LoVo (cell line): ENCODE results near the gene PLCD3.

Experiments
- DNase-seq: peaks from one replicate; pipeline ENCODE4 v3.0.0-alpha.2; 2016; ENCODE audit warnings: low spot score

PLCD3 gene

DNA sequence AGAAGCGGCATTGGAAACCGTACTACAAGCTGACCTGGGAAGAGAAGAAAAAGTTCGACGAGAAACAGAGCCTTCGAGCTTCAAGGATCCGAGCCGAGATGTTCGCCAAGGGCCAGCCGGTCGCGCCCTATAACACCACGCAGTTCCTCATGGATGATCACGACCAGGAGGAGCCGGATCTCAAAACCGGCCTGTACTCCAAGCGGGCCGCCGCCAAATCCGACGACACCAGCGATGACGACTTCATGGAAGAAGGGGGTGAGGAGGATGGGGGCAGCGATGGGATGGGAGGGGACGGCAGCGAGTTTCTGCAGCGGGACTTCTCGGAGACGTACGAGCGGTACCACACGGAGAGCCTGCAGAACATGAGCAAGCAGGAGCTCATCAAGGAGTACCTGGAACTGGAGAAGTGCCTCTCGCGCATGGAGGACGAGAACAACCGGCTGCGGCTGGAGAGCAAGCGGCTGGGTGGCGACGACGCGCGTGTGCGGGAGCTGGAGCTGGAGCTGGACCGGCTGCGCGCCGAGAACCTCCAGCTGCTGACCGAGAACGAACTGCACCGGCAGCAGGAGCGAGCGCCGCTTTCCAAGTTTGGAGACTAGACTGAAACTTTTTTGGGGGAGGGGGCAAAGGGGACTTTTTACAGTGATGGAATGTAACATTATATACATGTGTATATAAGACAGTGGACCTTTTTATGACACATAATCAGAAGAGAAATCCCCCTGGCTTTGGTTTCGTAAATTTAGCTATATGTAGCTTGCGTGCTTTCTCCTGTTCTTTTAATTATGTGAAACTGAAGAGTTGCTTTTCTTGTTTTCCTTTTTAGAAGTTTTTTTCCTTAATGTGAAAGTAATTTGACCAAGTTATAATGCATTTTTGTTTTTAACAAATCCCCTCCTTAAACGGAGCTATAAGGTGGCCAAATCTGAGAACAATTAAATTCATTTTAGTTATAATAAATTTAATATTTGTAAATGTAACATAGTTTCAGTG is 17.7 kb upstream of the PLCD3 start:
- DNase-seq: no peak

DNA sequence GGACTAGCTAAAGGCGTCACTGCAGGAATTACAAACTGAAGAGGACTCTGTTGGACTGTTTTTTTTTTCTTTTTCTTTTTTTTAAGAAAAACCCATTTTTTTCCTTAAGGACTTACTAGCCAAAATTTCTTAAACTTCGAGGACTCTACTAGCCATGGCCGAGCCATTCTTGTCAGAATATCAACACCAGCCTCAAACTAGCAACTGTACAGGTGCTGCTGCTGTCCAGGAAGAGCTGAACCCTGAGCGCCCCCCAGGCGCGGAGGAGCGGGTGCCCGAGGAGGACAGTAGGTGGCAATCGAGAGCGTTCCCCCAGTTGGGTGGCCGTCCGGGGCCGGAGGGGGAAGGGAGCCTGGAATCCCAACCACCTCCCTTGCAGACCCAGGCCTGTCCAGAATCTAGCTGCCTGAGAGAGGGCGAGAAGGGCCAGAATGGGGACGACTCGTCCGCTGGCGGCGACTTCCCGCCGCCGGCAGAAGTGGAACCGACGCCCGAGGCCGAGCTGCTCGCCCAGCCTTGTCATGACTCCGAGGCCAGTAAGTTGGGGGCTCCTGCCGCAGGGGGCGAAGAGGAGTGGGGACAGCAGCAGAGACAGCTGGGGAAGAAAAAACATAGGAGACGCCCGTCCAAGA is 16.8 kb upstream of the PLCD3 start:
- peak; percentile 79 for DNase-seq

DNA sequence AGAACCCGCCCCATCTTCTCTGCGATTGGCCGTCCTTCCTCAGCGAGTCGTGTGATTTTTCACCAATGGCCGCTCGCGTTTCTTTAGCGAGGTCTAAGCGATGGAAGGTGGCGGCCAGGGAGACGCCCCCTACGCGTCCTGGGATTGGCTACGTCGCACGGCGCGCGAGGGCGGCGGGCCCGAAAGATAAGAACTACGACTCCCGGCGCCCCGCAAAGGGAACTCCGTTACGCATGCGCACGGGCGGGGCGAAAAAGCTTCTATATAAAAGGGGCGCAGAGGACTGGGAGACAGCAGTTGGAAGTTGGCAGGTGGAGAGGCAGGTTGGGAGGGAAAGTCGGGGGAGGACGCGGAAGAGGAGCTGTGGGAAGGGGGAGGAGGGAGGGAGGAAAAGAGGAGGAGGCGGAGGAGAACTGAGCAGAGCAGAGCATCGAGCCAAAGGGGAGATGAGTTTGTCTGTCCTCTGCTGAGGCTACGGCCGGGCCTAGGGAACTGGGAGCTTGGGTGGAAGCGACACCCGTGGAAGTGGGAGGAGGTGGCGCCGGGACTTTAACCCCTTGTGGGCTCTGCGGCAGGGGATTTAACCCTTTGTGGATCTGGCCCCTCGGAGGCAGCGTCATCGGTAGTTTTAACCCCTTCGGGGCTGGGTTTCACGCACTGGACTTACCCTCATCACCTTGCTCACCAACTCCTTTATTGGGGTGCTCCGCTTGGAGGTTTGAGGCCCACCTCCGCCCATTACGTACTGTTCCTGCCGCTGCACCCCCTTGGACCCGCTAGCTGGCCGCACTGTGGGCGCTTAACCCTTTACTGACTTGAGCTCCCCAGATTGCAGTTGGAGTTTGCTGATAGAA is 16.1 kb upstream of the PLCD3 start, which contains the start of gene HEXIM1:
TSS of gene HEXIM1 (plus strand) at position 293 of the 854 bp plus-strand sequence. CDS start 716 bp downstream, outside the sequence.
- DNase-seq: peak; percentile 98

DNA sequence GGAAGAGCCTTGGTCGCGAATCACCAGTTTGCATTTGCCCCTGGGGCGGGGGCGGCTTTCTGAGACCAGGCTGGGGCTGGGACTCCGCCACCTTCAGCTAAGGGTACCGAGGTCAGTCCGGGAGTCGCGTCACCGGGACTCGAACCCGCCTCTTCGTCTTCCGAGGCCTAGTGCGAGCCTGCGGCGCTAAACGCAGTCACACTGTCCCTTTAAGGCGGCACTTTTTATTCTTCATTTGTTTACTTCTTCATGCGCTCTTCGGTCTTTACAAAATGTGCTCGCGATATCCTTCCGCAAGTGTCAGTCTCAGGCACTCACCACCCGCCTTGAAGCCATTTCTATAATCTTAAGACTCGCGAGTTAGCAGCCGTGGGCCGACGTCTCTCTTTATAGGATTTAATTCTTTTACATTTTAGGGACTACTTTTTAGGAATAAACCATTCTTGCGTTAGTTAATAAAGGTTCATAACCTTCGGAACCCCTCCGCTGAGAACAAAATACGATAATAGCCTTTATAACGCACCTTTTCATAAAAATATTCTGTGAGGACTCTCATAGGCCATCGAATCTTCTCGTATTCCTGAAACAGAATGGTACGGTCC is 15.4 kb upstream of the PLCD3 start:
- peak; percentile 92 for DNase-seq

DNA sequence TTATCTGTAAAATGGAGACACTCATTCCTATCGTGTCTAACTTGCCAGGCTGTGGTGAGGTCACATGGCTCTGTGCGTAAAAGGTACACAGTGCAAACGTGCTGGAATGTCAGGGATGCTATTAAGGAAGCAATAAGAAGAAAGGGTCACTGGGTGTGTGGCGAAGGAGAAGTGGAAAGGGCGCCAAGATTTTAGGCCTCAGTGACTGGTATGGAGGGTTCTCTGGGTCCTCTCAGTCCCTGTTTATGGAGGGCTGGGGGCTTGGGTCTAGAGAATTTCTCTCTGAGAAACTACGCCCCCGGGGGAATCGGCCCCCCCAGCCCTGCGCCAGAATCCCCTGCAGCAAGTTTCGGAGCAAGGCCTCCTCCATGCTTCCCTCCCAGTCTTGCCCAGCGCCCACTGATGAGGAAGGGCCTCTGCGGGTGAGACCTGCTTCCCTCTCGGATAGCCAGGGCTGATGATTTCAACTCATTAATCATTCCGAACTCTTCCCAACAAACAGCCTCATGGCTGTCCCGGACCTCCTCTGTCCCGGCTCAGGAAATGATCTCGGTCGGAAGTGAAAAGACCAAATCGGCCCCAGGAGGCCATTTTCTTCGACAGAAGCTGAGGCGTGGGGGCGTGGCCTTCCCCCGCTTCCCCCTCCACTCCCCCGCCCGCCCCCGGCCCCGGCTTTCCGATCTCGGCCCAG is 14.7 kb upstream of the PLCD3 start:
- peak; percentile 80 for DNase-seq

DNA sequence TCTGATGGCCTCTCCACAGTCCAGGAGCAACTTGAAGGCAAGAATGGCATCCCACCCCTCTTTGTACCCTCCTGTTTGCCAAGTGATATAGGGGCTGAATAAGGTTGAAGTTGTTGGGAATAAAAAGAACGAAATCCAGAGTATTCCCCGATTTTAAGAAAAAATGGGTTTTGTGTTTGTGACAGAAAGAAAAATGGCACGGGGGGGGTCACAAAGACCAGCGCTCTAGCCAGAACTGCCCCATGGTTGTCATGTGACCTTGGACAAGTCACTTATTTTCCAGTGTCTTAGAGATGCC is 14.2 kb upstream of the PLCD3 start:
- no peak for DNase-seq

DNA sequence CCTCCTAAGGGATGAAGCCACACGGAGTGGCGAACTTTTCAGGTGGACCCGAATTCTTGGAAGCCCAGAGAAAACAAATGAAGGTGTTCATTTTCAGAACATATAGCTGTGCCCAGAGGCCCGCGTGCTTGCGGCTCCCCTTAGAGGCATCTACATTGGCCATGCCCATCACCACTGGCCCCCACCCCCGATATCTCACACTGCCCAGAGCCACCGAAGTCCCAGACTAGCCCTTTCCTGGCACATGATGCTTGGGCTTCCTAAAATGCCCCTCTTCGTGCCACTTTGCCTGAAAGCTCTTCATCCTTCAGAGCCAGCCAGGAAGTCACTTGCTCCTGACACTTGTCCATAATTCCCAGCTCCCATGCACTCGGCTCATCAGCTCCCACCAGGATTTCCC is 13.9 kb upstream of the PLCD3 start:
- DNase-seq: no peak

DNA sequence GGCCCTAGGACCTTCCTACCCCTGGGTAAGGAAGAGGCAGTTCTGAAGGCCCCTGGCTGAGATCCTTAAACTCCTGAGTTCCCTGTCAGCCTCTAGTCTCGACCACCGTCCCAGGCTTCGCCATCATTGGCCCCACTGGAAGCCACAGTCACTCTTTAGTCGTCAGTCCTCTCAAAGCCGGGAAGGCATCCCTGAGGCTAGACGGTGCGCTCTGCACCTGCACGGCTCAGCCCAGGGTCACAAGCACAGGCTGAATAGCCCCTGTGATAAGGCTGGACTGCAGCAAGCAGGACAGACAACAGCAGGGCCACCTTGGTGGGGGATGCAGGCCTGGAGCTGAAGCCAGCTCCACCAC is 12.7 kb upstream of the PLCD3 start:
- no peak for DNase-seq

DNA sequence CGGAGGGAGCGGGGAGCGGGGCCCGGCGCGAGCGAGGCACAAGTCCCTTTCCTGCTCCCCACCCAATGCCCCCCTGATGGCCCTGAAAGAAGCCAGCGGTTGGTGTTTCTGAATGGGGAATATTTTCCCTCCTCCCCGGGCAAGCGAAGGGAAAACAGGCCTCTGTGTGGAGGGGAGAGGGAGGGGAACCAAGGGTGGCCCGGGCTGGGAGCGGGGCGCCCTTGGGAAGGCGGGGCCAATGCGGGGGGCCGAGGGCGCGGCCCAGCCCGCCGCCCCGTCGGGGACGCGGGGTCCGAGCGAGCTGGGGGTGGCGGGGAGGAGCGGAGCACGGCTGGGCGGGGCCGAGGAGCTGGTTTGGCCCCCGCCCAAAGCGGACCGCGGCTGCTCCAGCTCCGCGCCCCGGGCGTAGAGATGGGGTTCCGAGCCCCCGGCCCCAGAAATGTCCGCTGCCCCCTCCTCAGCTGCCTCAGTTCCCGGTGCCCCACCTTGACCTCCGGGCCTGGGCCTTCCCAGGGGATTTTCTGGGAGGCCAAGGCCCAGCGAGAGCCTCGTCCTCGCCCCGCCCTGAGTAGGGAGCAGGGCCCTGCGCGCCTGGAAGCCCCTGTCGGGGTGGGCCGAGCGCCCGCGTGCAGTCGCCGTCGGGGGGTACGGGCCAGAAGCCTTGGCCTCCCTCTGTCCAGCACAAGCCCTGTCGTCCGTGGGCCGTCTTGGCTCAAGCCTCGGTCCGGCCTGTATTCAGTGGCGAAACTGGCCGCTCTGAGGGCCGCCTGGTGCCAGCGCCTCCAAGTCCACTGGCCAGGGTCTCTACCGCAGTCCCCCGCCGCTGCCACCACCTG is 12.1 kb upstream of the PLCD3 start:
- no peak for DNase-seq

DNA sequence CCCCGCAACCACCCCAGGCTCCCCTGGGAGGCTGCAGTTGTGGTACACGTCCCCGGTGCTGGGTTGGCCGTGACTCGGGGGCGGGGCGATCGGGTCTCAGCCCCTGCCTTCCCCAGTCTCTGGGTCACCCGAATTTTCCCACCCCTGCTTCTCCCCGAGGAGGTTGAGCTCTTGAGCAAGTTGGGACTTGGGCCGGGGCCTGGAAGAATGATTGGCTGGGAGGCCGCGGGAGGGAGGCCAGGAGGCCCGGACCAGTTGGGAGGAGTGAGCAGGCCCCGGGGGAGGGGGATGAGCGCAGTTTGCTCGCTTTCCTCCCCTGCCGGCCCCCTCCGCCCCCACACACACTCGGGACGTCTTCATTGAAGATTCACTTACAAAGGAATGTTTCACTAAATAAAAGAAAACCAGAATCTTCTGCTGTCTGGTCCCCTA is 11.5 kb upstream of the PLCD3 start:
- DNase-seq: no peak

DNA sequence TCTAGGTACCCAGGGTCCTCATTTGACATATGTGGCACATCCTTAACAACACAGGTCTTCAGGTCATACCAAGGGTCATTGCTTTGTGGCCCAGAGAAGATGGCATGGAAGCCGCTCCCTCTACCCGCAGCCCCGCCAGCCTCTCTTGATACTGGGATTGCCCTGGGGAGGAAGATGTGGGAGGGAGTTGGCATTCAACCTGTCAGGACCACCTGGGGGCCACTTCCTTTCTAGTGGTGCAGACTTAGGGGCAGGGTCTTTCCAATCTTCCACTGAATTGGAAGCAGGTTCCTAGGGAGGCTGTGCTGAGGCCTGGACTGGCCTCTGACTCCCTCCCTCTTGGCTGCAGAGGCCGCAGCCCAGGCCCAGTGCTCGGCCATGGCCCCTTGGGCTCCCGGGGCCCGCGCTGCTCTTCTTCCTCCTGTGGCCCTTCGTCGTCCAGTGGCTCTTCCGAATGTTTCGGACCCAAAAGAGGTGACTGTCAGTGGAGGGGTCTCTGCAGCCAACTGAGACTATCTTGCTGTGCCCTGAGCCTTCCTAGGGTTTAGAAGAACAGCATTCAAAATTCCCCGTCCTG is 10.9 kb upstream of the PLCD3 start:
- no peak for DNase-seq

DNA sequence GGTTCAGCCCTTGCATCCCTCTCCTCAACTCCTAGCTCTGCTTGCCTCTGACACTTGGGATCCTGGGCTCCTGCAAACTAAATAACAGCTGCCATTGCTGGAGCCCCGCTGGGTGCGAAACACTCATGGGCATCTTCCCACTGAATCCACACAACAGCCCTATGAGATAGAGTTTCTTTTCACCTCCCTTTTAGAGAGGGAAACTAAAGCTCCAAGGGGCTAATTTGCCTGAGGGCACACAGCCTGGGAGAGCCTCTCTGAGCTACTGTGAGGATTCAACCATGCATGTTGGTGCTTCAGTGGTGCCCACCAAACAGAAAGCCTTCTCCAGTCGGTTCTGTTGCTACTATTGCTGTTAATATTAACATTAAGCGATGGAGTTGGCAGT is 7.2 kb upstream of the PLCD3 start:
- DNase-seq: no peak

DNA sequence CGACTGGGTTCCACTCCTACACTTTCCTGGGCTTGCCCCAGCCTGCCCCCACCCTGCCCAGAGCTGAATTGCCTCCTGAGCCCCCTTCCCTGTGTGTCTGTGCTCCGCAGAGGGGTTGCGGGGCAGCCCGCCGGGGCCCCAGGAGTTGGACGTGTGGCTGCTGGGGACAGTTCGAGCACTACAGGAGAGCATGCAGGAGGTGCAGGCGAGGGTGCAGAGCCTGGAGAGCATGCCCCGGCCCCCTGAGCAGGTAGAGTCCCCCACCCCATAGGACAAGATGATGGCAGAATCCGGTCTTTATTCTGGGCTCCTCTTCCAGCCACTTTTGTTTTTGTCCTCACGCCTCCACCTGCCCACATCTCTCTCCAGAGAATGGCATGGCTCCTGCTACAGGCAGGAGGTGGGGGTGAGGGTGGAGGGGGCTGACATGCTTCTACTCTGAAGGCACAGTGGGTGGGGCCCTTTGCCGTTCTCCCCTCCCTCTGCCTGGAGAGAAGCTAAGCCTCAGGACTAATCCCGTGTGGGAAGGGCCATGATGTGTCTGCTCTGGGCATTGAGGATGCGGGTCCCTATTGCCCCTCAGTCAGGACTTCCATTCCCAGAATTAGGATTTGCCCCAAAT is 6.7 kb upstream of the PLCD3 start:
- no peak for DNase-seq

DNA sequence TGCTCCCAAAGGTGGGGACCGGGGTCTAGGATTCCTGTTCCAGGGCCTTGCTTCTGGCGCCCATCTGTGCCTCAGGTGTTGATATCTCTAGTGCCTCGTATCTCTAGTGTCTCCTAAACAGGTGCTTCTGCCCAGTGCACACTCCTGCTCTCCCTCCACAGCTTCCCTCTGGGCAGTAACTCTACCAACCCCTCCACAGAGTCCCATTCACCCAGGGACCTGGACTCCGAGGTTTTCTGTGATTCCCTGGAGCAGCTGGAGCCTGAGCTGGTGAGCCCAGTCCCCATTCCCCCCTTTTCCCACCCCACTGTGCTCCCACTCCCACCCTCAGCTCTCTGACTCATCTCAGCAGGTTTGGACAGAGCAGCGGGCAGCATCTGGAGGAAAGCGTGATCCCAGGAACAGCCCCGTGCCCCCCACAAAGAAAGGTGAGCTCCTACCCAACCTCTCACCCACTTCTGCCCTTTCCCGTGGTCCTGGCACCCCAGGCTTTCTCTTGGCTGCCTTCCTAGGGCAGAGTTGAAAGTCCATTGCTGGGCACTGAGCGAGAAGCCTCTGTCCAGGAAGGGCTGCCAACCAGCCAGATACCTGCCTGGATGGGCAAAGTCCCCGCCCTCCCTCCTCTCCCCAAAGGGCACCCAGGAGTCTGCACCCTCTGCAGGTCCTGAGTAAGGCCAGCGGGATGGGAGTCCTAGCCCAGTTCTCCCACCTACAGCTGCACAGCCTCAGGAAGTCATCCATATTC is 5.4 kb upstream of the PLCD3 start:
- DNase-seq: no peak

DNA sequence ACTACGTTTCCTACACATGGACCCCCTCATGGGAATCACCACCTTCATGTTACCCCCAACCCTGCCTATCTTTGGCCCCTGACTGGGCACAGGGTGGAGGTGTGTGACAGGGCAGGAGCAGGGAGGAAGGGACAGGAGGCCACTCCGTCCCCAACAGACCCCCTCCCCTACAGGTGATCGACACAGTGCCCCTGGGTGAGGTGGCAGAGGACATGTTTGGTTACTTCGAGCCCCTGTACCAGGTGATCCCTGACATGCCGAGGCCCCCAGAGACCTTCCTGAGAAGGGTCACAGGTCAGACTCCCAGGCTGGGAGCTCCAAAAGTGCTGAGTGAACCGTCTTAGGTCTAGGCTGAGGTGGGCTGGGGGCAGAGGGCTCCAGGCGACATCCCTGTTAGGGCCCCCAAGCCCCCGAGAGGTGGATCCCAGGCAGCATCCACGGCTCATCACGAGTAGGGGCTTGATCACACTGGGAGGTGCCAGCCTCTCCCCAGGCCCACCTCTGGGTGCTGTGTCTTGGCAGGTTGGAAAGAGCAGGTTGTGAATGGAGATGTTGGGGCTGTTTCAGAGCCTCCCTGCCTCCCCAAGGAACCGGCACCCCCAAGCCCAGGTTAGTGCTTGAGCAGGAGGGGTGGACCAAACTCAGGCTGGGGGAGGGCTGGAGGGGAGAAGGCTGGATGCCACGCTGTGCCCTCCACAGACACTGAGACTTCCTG is 4.7 kb upstream of the PLCD3 start:
- DNase-seq: no peak

DNA sequence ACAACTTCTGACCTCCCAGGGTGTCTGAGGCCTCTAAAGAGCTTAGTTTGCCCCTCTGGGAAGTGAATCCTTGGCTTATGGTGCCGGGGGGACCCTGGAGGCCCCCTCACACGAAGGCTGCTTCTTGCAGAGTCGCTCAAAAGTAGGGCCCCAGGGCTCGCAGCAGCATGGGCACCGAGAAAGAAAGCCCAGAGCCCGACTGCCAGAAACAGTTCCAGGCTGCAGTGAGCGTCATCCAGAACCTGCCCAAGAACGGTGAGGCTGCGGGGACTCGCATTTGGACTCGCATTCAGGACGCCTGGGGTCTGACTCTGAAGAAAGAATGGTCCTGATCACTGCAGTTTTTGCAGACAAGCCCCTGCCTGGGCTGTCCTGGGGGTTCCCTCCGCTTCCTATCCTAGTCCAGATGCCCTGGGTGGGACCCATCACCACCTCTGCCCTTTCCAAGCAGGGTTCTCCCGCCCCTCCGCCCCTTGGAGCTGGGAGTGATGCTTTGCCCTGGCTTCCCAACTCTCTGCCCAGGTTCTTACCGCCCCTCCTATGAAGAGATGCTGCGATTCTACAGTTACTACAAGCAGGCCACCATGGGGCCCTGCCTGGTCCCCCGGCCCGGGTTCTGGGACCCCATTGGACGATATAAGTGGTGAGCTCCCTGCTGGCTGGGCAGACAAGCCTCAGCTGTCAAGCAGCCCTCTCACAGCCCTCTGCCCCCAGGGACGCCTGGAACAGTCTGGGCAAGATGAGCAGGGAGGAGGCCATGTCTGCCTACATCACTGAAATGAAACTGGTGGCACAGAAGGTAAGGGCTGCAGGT is 3.9 kb upstream of the PLCD3 start:
- DNase-seq: no peak

DNA sequence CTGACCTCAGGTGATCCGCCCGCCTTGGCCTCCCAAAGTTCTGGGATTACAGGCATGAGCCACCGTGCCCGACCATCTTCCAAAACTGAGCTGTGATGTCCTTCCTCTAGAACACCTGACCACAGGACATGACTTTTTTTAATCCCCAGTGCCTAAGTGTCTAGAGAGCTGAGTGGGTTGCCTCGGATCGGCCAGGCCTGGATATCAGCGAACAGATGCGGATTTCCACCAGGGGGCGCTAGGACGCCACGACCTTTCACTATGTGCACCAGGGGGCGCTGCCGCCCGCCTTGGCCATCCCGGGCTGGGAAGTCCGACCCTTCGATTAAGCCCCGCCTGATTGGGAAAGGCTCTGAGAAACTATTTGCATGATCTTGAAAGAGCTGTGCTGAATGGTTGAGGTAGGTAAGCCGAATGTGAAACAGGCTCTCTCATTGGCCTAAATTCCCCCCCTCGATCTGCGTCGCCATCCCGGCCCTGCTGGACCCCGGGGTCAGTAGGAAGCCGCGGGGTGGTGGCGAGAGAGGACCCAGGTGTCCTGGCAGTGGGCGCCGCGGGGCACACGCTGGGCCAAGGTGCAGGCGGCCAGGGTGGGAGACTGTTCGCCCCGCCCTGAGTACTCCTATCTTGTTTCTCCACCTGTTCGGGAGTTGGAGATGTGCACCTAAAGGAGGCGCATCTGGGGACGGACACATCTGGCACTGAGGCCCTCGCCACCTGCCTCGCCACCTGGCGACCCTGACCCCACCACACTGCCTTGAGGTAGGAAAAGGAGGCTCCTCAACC is 3.1 kb upstream of the PLCD3 start, which contains the start of gene ACBD4:
TSS of gene ACBD4 (plus strand) at position 496 of the 786 bp plus-strand sequence. CDS start 458 bp downstream, outside the sequence.
- DNase-seq: peak; percentile 98
